Spleen (tissue), 7 donors: ENCODE results near the gene KANK4.

Source experiments
- CTCF ChIP-seq, 11 experiments: fragments of 200-600 bp in 7 of 11; fragments of 450-650 bp in 4 of 11; sonication (generic) in 4 of 11; IDR thresholded peaks in 8 of 11; conservative IDR thresholded peaks in 3 of 11; 1 replicate in 7 of 11; 2 replicates in 4 of 11; pipeline versions ENCODE4 v1.4.0 to v1.8.0; 2016 to 2021; ENCODE audit warnings: antibody characterized with exemption in 11 of 11, inconsistent platforms in 4 of 11, mild to moderate bottlenecking in 1 of 11
- POLR2A ChIP-seq, 3 donors: fragments of 450-650 bp; IDR thresholded peaks; one replicate each; pipeline ENCODE4 v1.5.1; 2017; ENCODE audit warnings: antibody characterized with exemption in 3 of 3, mild to moderate bottlenecking in 1 of 3
- donor health status: DM: no; HTN: no; CAD: no; lungs with moderate emphysema.
- donor health status: DM: no; HTN: no; CAD: no.
- donor health status: DM: no; HTN: no; CAD: no.

GRCh38 chr1:62368989-62369388, 49.8 kb upstream of the KANK4 start:
- TF ChIP-seq CTCF (IDR thresholded peaks at IDR 0.05 in 8 of 11, conservative IDR thresholded peaks at IDR 0.05 in 3 of 11), result no peak
- no peak for TF ChIP-seq POLR2A (IDR thresholded peaks at IDR 0.05)
